H9 (cell line): Measurements from ENCODE around the gene DACT2. TPM values are rescaled to one million over a fixed set of nuclear protein-coding genes. Genes with fewer than 3 reads are reported as not detected.

Experiments
- DNase-seq: peaks from one replicate; pipeline ENCODE4 v3.0.0-alpha.2; 2017
- H2AFZ ChIP-seq: one replicate; pipeline ENCODE4 v1.6.1; 2013; ENCODE audit warnings: mild to moderate bottlenecking, low read length, control low read depth, moderate library complexity
- H2AK5ac ChIP-seq: 2 replicates; pipeline ENCODE4 v1.6.1; 2013; ENCODE audit warnings: low read length, control low read depth, mixed read lengths; ENCODE audit not compliant: insufficient read length
- H2BK120ac ChIP-seq: one replicate; pipeline ENCODE4 v1.6.1; 2013; ENCODE audit warnings: low read depth, mild to moderate bottlenecking, low read length, control low read depth, inconsistent platforms; ENCODE audit not compliant: poor library complexity, severe bottlenecking
- H2BK12ac ChIP-seq: 2 replicates; pipeline ENCODE4 v1.6.1; 2013; ENCODE audit warnings: low read length, control low read depth, mixed read lengths, low read depth; ENCODE audit not compliant: insufficient read length
- H2BK15ac ChIP-seq: 2 replicates; pipeline ENCODE4 v1.6.1; 2013; ENCODE audit warnings: low read depth, low read length, control low read depth
- H2BK20ac ChIP-seq: one replicate; pipeline ENCODE4 v1.6.1; 2013; ENCODE audit warnings: low read depth, mild to moderate bottlenecking, low read length, control low read depth, inconsistent platforms; ENCODE audit not compliant: poor library complexity, severe bottlenecking
- H2BK5ac ChIP-seq: 2 replicates; pipeline ENCODE4 v1.6.1; 2013; ENCODE audit warnings: low read length, control low read depth, mixed read lengths; ENCODE audit not compliant: insufficient read length
- H3K14ac ChIP-seq: 2 replicates; pipeline ENCODE4 v1.6.1; 2013; ENCODE audit warnings: low read length, control low read depth; ENCODE audit not compliant: insufficient read depth
- H3K18ac ChIP-seq: 2 replicates; pipeline ENCODE4 v1.6.1; 2013; ENCODE audit warnings: low read depth, mild to moderate bottlenecking, mixed read lengths, low read length, control low read depth; ENCODE audit not compliant: insufficient read length
- H3K23ac ChIP-seq: 2 replicates; pipeline ENCODE4 v1.6.1; 2013; ENCODE audit warnings: low read length, control low read depth, mixed read lengths, low read depth; ENCODE audit not compliant: insufficient read length
- H3K23me2 ChIP-seq: 2 replicates; pipeline ENCODE4 v1.6.1; 2013; ENCODE audit warnings: low read depth, mild to moderate bottlenecking, mixed read lengths, low read length, control low read depth; ENCODE audit not compliant: insufficient read length, poor library complexity, severe bottlenecking
- H3K27ac ChIP-seq: 2 replicates; pipeline ENCODE4 v1.5.1; 2013; ENCODE audit warnings: low read length, control low read depth, mixed read lengths, low read depth; ENCODE audit not compliant: insufficient read length
- H3K27me3 ChIP-seq: 2 replicates; pipeline ENCODE4 v1.6.1; 2013; ENCODE audit warnings: low read length, control low read depth, inconsistent platforms; ENCODE audit not compliant: insufficient read depth
- H3K4ac ChIP-seq: 2 replicates; pipeline ENCODE4 v1.6.1; 2013; ENCODE audit warnings: low read depth, mild to moderate bottlenecking, control low read depth, inconsistent platforms, low read length, moderate library complexity
- H3K4me1 ChIP-seq: 2 replicates; pipeline ENCODE4 v1.6.1; 2013; ENCODE audit warnings: low read length, control low read depth, inconsistent platforms; ENCODE audit not compliant: insufficient read depth
- H3K4me2 ChIP-seq: 2 replicates; pipeline ENCODE4 v1.6.1; 2013; ENCODE audit warnings: low read length, control low read depth, mixed read lengths; ENCODE audit not compliant: insufficient read length, insufficient read depth
- H3K56ac ChIP-seq: 2 replicates; pipeline ENCODE4 v1.6.1; 2013; ENCODE audit warnings: low read depth, mild to moderate bottlenecking, mixed read lengths, low read length, control low read depth; ENCODE audit not compliant: insufficient read length
- H3K79me1 ChIP-seq: 2 replicates; pipeline ENCODE4 v1.6.1; 2013; ENCODE audit warnings: low read depth, mild to moderate bottlenecking, moderate library complexity, low read length, control low read depth, inconsistent platforms; ENCODE audit not compliant: insufficient read depth, poor library complexity, severe bottlenecking
- H3K79me2 ChIP-seq: 2 replicates; pipeline ENCODE4 v1.6.1; 2013; ENCODE audit warnings: low read length, control low read depth, inconsistent platforms; ENCODE audit not compliant: insufficient read depth
- H3K9ac ChIP-seq: 2 replicates; pipeline ENCODE4 v1.6.1; 2013; ENCODE audit warnings: low read length, control low read depth, mixed read lengths; ENCODE audit not compliant: insufficient read length; ENCODE audit errors: extremely low read depth
- H3K9me3 ChIP-seq: one replicate; pipeline ENCODE4 v1.6.1; 2013; ENCODE audit warnings: low read depth, low read length, inconsistent platforms; ENCODE audit not compliant: control insufficient read depth
- H3T11ph ChIP-seq: one replicate; pipeline ENCODE4 v1.6.1; 2013; ENCODE audit warnings: mild to moderate bottlenecking, low read length, control low read depth, inconsistent platforms
- H4K20me1 ChIP-seq: one replicate; pipeline ENCODE4 v1.6.1; 2013; ENCODE audit not compliant: control insufficient read depth, insufficient read length, insufficient read depth
- H4K5ac ChIP-seq: 2 replicates; pipeline ENCODE4 v1.6.1; 2013; ENCODE audit warnings: low read depth, mild to moderate bottlenecking, mixed read lengths, low read length, control low read depth; ENCODE audit not compliant: insufficient read length
- H4K8ac ChIP-seq: replicated peaks from 2 replicates; pipeline ENCODE4 v1.6.1; 2013; ENCODE audit warnings: low read length, control low read depth, mixed read lengths, low read depth; ENCODE audit not compliant: insufficient read length
- H4K91ac ChIP-seq: 2 replicates; pipeline ENCODE4 v1.6.1; 2013; ENCODE audit warnings: low read depth, mild to moderate bottlenecking, moderate library complexity, mixed read lengths, low read length, control low read depth; ENCODE audit not compliant: insufficient read length
- H3K27ac Mint-ChIP-seq, 3 experiments: 2 replicates in 2 of 3; 3 replicates in 1 of 3; pipeline ENCODE4 v1.8.0; 2020 to 2021; ENCODE audit warnings: mixed read lengths in 3 of 3, mild to moderate bottlenecking in 1 of 3, moderate library complexity in 1 of 3
- H3K27me3 Mint-ChIP-seq: 2 replicates; pipeline ENCODE4 v1.8.0; 2021; ENCODE audit warnings: low read depth, mild to moderate bottlenecking, moderate library complexity, mixed read lengths
- H3K36me3 Mint-ChIP-seq, 3 experiments: 2 replicates in 2 of 3; 3 replicates in 1 of 3; pipeline ENCODE4 v1.8.0; 2020 to 2021; ENCODE audit warnings: low read depth in 3 of 3, mixed read lengths in 3 of 3; ENCODE audit not compliant: insufficient read depth in 1 of 3
- H3K4me1 Mint-ChIP-seq, 2 experiments: 2 replicates each; pipeline ENCODE4 v1.8.0; 2020; ENCODE audit warnings: mixed read lengths in 2 of 2
- H3K4me3 Mint-ChIP-seq, 2 experiments: 2 replicates in 1 of 2; 3 replicates in 1 of 2; pipeline ENCODE4 v1.8.0; 2020 to 2021; ENCODE audit warnings: mild to moderate bottlenecking in 2 of 2, mixed read lengths in 2 of 2, moderate library complexity in 1 of 2
- H3K9me3 Mint-ChIP-seq, 2 experiments: 2 replicates in 1 of 2; 3 replicates in 1 of 2; pipeline ENCODE4 v1.8.0; 2020; ENCODE audit warnings: mild to moderate bottlenecking in 2 of 2, mixed read lengths in 2 of 2, moderate library complexity in 1 of 2
- CTCF ChIP-seq: fragments of 200-600 bp; sonication (generic); conservative IDR thresholded peaks from 3 replicates; pipeline ENCODE4 v1.8.0; 2021; ENCODE audit warnings: antibody characterized with exemption, mild to moderate bottlenecking
- WGBS: extraction: QIAGEN DNeasy Blood & Tissue Kit; methylation state at CpG from one replicate; pipeline ENCODE4 v1.1.7; 2013; ENCODE audit warnings: missing lambda C conversion rate, low lambda C conversion rate, mixed read lengths; ENCODE audit not compliant: insufficient read length; ENCODE audit errors: extremely low coverage; 5-methylcytosine and 5-hydroxymethylcytosine counted together
- total RNA-seq: library from RNA; stranded (reverse); gene quantifications from 2 replicates; pipeline ENCODE4 v1.2.1, GENCODE V29; 2021

The DACT2 gene
- total RNA-seq, 1 experiment from 2014 or later = 1.8 TPM

GRCh38 chr6:168302534-168302933, 17.0 kb downstream of the DACT2 start:
- H4K91ac ChIP-seq = no peak overlapping the region
- Mint-ChIP-seq H3K27ac (no peak overlapping the region), H3K36me3 (peaks cover 0 to 8% (median 5%) of the 10 kb centered on the region in 3 experiments; a peak in 5 of 7 replicates), H3K4me3 (peak overlapping the region in 1 of 2 experiments; percentile 61; a peak in 2 of 5 replicates), H3K27me3 (peaks cover 81% of the 10 kb centered on the region), H3K4me1 (peaks cover 37 to 41% of the 10 kb centered on the region in 2 experiments), H3K9me3 (no peaks in the 10 kb centered on the region)
- no peak overlapping the region for H2AFZ ChIP-seq
- H3K4me2 ChIP-seq = no peak overlapping the region
- H3T11ph ChIP-seq = no peak overlapping the region
- no peak overlapping the region for H2BK15ac ChIP-seq
- H3K14ac ChIP-seq = no peak overlapping the region
- no peaks in the 10 kb centered on the region for H4K20me1 ChIP-seq
- TF ChIP-seq CTCF = no peak
- no peak overlapping the region for H3K27ac ChIP-seq
- no peak overlapping the region for H4K5ac ChIP-seq
- H2AK5ac ChIP-seq = no peak overlapping the region
- H3K79me1 ChIP-seq = no peaks in the 10 kb centered on the region
- H3K4ac ChIP-seq = no peak overlapping the region
- H3K56ac ChIP-seq = no peak overlapping the region
- DNase-seq = peak; percentile 64
- no peak overlapping the region for H3K23ac ChIP-seq
- WGBS = no CpG with 5 or more reads among the region's 5 CpGs
- H2BK5ac ChIP-seq = no peak overlapping the region
- H3K9me3 ChIP-seq = no peaks in the 10 kb centered on the region
- H3K9ac ChIP-seq = no peak overlapping the region
- no peak overlapping the region for H2BK20ac ChIP-seq
- H3K18ac ChIP-seq = no peak overlapping the region
- H3K27me3 ChIP-seq = no peaks in the 10 kb centered on the region
- no peak overlapping the region for H2BK12ac ChIP-seq
- no peak overlapping the region for H4K8ac ChIP-seq
- peaks cover 8% of the 10 kb centered on the region; the same call in 1 of the 2 replicates for H3K4me1 ChIP-seq
- H2BK120ac ChIP-seq = no peak overlapping the region
- no peaks in the 10 kb centered on the region for H3K23me2 ChIP-seq
- no peaks in the 10 kb centered on the region for H3K79me2 ChIP-seq
